22Rv1 (cell line): ENCODE results near the gene ARL14.

ENCODE experiments used
- ZFX ChIP-seq: fragments of 450-650 bp; IDR thresholded peaks from 2 replicates; pipeline ENCODE4 v1.6.1; 2017; ENCODE audit warnings: antibody characterized with exemption, borderline replicate concordance
- TF ChIP-seq, protein P1 (sequence below): fragments of 450-650 bp; IDR thresholded peaks from 2 replicates; pipeline ENCODE4 v1.5.1; 2017; ENCODE audit warnings: mild to moderate bottlenecking

GRCh38 chr3:160661660-160662059 is 15.3 kb upstream of the ARL14 start:
- TF ChIP-seq, protein P1, sequence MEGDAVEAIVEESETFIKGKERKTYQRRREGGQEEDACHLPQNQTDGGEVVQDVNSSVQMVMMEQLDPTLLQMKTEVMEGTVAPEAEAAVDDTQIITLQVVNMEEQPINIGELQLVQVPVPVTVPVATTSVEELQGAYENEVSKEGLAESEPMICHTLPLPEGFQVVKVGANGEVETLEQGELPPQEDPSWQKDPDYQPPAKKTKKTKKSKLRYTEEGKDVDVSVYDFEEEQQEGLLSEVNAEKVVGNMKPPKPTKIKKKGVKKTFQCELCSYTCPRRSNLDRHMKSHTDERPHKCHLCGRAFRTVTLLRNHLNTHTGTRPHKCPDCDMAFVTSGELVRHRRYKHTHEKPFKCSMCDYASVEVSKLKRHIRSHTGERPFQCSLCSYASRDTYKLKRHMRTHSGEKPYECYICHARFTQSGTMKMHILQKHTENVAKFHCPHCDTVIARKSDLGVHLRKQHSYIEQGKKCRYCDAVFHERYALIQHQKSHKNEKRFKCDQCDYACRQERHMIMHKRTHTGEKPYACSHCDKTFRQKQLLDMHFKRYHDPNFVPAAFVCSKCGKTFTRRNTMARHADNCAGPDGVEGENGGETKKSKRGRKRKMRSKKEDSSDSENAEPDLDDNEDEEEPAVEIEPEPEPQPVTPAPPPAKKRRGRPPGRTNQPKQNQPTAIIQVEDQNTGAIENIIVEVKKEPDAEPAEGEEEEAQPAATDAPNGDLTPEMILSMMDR: no peak
- TF ChIP-seq ZFX: no peak
